ENCODE results near the gene ADGRB3. TPM values are rescaled to one million over a fixed set of nuclear protein-coding genes. Genes with fewer than 3 reads are reported as not detected.

ADGRB3 gene
- polyA plus RNA-seq, 2 of the 4 experiments (the other 2 are of a cell fraction), result not detected

DNA sequence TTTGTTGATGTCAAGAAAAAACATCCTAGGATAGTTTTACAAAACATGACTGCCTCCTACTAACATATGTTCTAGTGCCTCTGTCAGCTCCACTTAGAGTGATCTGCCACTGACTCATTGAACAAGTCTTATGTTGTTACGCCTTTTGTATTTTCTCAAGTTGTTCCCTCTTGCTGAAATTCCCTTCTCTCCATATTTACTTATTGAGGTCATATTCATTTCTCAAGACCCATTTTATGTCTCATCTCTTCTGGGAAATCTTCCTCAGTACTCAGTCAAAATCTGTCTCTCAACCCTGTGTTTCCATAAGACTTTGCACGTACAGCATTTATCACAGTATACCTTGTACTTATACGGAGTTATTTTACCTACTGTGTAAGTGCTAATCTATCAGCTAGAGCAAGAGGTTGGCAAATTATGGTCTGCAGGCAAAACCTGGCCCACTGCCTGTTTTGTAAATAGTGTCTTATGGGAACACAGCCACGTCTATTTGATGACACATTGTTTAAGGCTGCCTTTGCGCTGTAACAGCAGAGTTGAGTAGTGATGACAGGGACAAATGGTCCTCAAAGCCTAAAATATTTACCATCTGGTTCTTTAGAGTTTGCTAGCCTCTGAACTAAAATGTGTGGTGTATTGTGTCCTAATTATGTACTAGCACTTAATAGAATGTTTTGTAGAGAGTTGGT lies 83.4 kb downstream of the ADGRB3 start:
- Histone ChIP-seq H3K27ac (no peak overlapping the region), H3K4me1 (no peaks in the 10 kb centered on the region), H3K9me3 (no peaks in the 10 kb centered on the region), H3K4me3 (no peak overlapping the region), H3K4me2 (no peak overlapping the region)
- WGBS (ENCODE audit: missing lambda C conversion rate), result 7% methylated on average over 5 of the region's 5 CpGs
- DNase-seq (ENCODE audit: low read depth in 1 of 2, low spot score in 1 of 2) (peak in 1 of 2 experiments; percentile 4), FAIRE-seq (no peak), ATAC-seq (no peak)
- POLR2A ChIA-PET, result no interaction called here
- CTCF ChIA-PET, result no interaction called here
- TF ChIP-seq EP300 (IDR thresholded peaks at IDR 0.05), result no peak
- TF ChIP-seq, protein P1, sequence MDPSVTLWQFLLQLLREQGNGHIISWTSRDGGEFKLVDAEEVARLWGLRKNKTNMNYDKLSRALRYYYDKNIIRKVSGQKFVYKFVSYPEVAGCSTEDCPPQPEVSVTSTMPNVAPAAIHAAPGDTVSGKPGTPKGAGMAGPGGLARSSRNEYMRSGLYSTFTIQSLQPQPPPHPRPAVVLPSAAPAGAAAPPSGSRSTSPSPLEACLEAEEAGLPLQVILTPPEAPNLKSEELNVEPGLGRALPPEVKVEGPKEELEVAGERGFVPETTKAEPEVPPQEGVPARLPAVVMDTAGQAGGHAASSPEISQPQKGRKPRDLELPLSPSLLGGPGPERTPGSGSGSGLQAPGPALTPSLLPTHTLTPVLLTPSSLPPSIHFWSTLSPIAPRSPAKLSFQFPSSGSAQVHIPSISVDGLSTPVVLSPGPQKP (IDR thresholded peaks at IDR 0.05; ENCODE audit: low read depth, low read length), result no peak

DNA sequence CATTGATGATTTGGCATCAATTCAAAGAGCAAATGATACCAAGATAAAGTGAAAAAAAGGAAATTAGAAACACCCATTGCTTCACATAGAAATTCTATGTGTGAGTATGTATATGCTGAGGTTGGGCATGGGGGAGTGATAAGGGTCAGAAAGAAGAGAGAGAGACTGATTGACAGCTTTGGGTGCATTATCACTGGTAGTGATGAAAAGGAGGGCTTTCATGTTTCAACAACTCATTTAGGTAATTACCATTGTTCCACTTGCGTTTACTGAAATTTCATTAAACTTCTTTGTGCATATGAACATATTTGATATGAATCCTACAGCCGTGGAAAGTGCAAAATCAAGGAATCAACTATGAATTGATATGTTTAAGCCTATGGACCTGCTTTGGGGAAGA lies 84.7 kb downstream of the ADGRB3 start:
- Histone ChIP-seq H3K9me3 (no peaks in the 10 kb centered on the region), H3K4me1 (no peaks in the 10 kb centered on the region), H3K27ac (no peak overlapping the region), H3K4me2 (no peak overlapping the region), H3K4me3 (no peak overlapping the region)
- no peak for DNase-seq (ENCODE audit: low read depth in 1 of 2, low spot score in 1 of 2)
- CTCF ChIA-PET, result no interaction called here
- WGBS (ENCODE audit: missing lambda C conversion rate), result 40% methylated on average over 2 of the region's 2 CpGs
- POLR2A ChIA-PET, result no interaction called here
- no peak for TF ChIP-seq ZC3H11A (IDR thresholded peaks at IDR 0.05)
- TF ChIP-seq, protein P2, sequence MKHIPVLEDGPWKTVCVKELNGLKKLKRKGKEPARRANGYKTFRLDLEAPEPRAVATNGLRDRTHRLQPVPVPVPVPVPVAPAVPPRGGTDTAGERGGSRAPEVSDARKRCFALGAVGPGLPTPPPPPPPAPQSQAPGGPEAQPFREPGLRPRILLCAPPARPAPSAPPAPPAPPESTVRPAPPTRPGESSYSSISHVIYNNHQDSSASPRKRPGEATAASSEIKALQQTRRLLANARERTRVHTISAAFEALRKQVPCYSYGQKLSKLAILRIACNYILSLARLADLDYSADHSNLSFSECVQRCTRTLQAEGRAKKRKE (CRISPR knock-in tag; IDR thresholded peaks at IDR 0.05; ENCODE audit: low read depth), result no peak
- no peak for TF ChIP-seq JUNB (IDR thresholded peaks at IDR 0.05)
- TF ChIP-seq CHD2 (IDR thresholded peaks at IDR 0.05; ENCODE audit: low read length, partially characterized antibody), result no peak
- no peak for TF ChIP-seq MYC (IDR thresholded peaks at IDR 0.05; ENCODE audit: borderline replicate concordance, low read length)
- no peak for TF ChIP-seq POLR2A (IDR thresholded peaks at IDR 0.05; ENCODE audit: low read length)
- no peak for TF ChIP-seq RFX5 (IDR thresholded peaks at IDR 0.05)
- no peak for TF ChIP-seq FOXS1 (CRISPR knock-in tag; IDR thresholded peaks at IDR 0.05)
- no peak for TF ChIP-seq ZFP36 (IDR thresholded peaks at IDR 0.05; ENCODE audit: borderline replicate concordance, partially characterized antibody)
- TF ChIP-seq CEBPB (IDR thresholded peaks at IDR 0.05), result no peak
- TF ChIP-seq, protein P3, sequence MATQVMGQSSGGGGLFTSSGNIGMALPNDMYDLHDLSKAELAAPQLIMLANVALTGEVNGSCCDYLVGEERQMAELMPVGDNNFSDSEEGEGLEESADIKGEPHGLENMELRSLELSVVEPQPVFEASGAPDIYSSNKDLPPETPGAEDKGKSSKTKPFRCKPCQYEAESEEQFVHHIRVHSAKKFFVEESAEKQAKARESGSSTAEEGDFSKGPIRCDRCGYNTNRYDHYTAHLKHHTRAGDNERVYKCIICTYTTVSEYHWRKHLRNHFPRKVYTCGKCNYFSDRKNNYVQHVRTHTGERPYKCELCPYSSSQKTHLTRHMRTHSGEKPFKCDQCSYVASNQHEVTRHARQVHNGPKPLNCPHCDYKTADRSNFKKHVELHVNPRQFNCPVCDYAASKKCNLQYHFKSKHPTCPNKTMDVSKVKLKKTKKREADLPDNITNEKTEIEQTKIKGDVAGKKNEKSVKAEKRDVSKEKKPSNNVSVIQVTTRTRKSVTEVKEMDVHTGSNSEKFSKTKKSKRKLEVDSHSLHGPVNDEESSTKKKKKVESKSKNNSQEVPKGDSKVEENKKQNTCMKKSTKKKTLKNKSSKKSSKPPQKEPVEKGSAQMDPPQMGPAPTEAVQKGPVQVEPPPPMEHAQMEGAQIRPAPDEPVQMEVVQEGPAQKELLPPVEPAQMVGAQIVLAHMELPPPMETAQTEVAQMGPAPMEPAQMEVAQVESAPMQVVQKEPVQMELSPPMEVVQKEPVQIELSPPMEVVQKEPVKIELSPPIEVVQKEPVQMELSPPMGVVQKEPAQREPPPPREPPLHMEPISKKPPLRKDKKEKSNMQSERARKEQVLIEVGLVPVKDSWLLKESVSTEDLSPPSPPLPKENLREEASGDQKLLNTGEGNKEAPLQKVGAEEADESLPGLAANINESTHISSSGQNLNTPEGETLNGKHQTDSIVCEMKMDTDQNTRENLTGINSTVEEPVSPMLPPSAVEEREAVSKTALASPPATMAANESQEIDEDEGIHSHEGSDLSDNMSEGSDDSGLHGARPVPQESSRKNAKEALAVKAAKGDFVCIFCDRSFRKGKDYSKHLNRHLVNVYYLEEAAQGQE (IDR thresholded peaks at IDR 0.05), result no peak
- no peak for TF ChIP-seq CBX8 (IDR thresholded peaks at IDR 0.05)
- FAIRE-seq, result no peak
- ATAC-seq, result no peak

DNA sequence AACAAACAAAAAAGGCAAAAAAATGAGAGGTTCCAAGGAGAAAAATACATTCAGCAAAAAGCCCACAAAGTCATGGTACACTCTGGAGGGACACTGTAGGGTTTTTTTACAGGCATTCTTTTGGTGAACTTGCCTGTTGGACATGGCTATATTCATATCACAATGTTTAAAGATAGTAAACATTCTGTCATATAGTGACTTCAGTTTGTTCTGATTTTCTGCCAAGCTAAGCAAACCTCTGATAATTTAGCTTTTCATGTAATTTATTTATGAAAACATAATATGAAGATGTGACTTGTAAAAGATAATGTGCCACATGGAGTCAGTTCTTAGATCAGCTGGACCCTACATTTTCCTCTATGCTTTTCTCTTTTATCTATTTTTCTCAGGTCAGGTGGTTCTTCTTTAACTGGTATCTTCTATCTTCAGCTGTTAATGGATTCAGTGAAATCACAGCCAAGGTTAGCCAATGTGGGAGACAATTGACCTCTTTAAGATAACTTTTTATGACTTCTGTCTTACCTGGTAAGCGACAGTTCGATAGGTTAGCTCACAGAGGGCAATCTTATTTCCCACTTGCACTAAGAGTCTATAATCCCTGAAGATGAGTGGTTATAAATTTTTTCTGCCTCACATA lies 87.9 kb downstream of the ADGRB3 start:
- 39% methylated on average over 2 of the region's 2 CpGs for WGBS (ENCODE audit: missing lambda C conversion rate)
- ChIA-PET CTCF (no interaction called here), POLR2A (no interaction called here)
- no peaks in the 10 kb centered on the region for H3K4me1 ChIP-seq
- DNase-seq (ENCODE audit: low read depth in 1 of 2, low spot score in 1 of 2) (no peak), ATAC-seq (no peak), FAIRE-seq (no peak)
- no peak overlapping the region for H3K4me3 ChIP-seq
- H3K4me2 ChIP-seq, result no peak overlapping the region
- H3K27ac ChIP-seq, result no peak overlapping the region
- no peaks in the 10 kb centered on the region for H3K9me3 ChIP-seq
- TF ChIP-seq HEYL (CRISPR knock-in tag; IDR thresholded peaks at IDR 0.05), result no peak
- no peak for TF ChIP-seq HOXB13 (CRISPR knock-in tag; IDR thresholded peaks at IDR 0.05; ENCODE audit: low read depth)
- TF ChIP-seq, protein P4, sequence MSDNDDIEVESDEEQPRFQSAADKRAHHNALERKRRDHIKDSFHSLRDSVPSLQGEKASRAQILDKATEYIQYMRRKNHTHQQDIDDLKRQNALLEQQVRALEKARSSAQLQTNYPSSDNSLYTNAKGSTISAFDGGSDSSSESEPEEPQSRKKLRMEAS (IDR thresholded peaks at IDR 0.05), result no peak
- TF ChIP-seq EP300 (IDR thresholded peaks at IDR 0.05), result no peak
- TF ChIP-seq PHF8 (IDR thresholded peaks at IDR 0.05; ENCODE audit: borderline replicate concordance, low read depth), result no peak

Data from A549 (cell line).